Keratinocyte (primary cell): ENCODE results near the gene TMEM167A. TPM values are rescaled to one million over a fixed set of nuclear protein-coding genes. Genes with fewer than 3 reads are reported as not detected.

Source experiments
- DNase-seq: peaks from one replicate; pipeline ENCODE4 v3.0.0-alpha.2; 2011; ENCODE audit warnings: low read depth, missing footprints, low spot score
- FAIRE-seq: peaks from 2 replicates; lab custom pipeline; 2011; peaks lifted over from hg19 to GRCh38; lab: Jason Lieb, UNC
- H2AFZ ChIP-seq: 2 replicates; pipeline ENCODE4 v1.6.0; 2012; ENCODE audit warnings: low read length, control low read depth, inconsistent platforms; ENCODE audit not compliant: control insufficient read depth
- H3K27ac ChIP-seq: 2 replicates; pipeline ENCODE4 v1.5.1; 2011; ENCODE audit warnings: low read length; ENCODE audit not compliant: control insufficient read depth, insufficient read depth
- H3K27me3 ChIP-seq: 3 replicates; pipeline ENCODE4 v1.6.0; 2011; ENCODE audit warnings: low read length; ENCODE audit not compliant: control insufficient read depth, insufficient read depth; ENCODE audit errors: extremely low read depth
- H3K36me3 ChIP-seq, 2 experiments: 2 replicates in 1 of 2; 3 replicates in 1 of 2; pipeline ENCODE4 v1.5.1; 2011; ENCODE audit warnings: low read length in 2 of 2, mild to moderate bottlenecking in 1 of 2; ENCODE audit not compliant: control insufficient read depth in 2 of 2, insufficient read depth in 2 of 2; ENCODE audit errors: extremely low read depth in 1 of 2
- H3K4me1 ChIP-seq: 3 replicates; pipeline ENCODE4 v1.5.1; 2011; ENCODE audit warnings: low read length; ENCODE audit not compliant: control insufficient read depth, insufficient read depth; ENCODE audit errors: extremely low read depth
- H3K4me2 ChIP-seq: 3 replicates; pipeline ENCODE4 v1.6.0; 2011; ENCODE audit warnings: low read depth, low read length; ENCODE audit not compliant: control insufficient read depth, insufficient read depth; ENCODE audit errors: extremely low read depth
- H3K4me3 ChIP-seq, 3 experiments: fragments of 200-600 bp in 1 of 3; sonication (generic) in 1 of 3; 2 replicates in 2 of 3; 3 replicates in 1 of 3; pipeline ENCODE4 v1.5.1; 2011 to 2016; ENCODE audit warnings: low read length in 3 of 3, mild to moderate bottlenecking in 3 of 3, control low read depth in 2 of 3, inconsistent platforms in 1 of 3, low read depth in 1 of 3, mixed read lengths in 1 of 3, mixed run types in 1 of 3, moderate library complexity in 1 of 3; ENCODE audit not compliant: control insufficient read depth in 2 of 3, insufficient read depth in 2 of 3; ENCODE audit errors: extremely low read depth in 1 of 3
- H3K79me2 ChIP-seq: 2 replicates; pipeline ENCODE4 v1.6.0; 2012; ENCODE audit warnings: low read length; ENCODE audit not compliant: control insufficient read depth, insufficient read depth
- H3K9ac ChIP-seq: 3 replicates; pipeline ENCODE4 v1.6.0; 2011; ENCODE audit warnings: low read length; ENCODE audit not compliant: control insufficient read depth, insufficient read depth; ENCODE audit errors: extremely low read depth
- H3K9me1 ChIP-seq: 3 replicates; pipeline ENCODE4 v1.6.0; 2011; ENCODE audit warnings: low read length; ENCODE audit not compliant: control insufficient read depth, insufficient read depth; ENCODE audit errors: extremely low read depth
- H3K9me3 ChIP-seq: 2 replicates; pipeline ENCODE4 v1.5.1; 2012; ENCODE audit warnings: low read depth, low read length; ENCODE audit not compliant: control insufficient read depth
- H4K20me1 ChIP-seq: 3 replicates; pipeline ENCODE4 v1.6.0; 2011; ENCODE audit warnings: low read length; ENCODE audit not compliant: control insufficient read depth, insufficient read depth; ENCODE audit errors: extremely low read depth
- CTCF ChIP-seq, 3 experiments: IDR thresholded peaks in 1 of 3; conservative IDR thresholded peaks in 1 of 3; optimal IDR thresholded peaks in 1 of 3; 2 replicates in 2 of 3; 3 replicates in 1 of 3; pipeline versions ENCODE3 to v1.5.1; 2011; ENCODE audit warnings: low read length in 3 of 3, mild to moderate bottlenecking in 3 of 3, moderate library complexity in 2 of 3, control low read depth in 1 of 3, inconsistent platforms in 1 of 3; ENCODE audit not compliant: insufficient read depth in 2 of 3; ENCODE audit errors: extremely low read depth in 1 of 3
- EZH2 ChIP-seq: IDR thresholded peaks from one replicate; pipeline ENCODE4 v1.6.1; 2012; ENCODE audit warnings: inconsistent platforms, mild to moderate bottlenecking, low read length, moderate library complexity
- dilution Hi-C: fragments of 300-500 bp; cut with MboI; formaldehyde crosslinking; loops from one replicate; pipeline ENCODE4 v1.7.0; 2020; ENCODE audit warnings: low sequenced_read_pairs; ENCODE audit not compliant: extremely low pct_ligation_motif_present
- polyA plus RNA-seq, 5 experiments: library from polyadenylated mRNA; depleted of rRNA in 3 of 5; stranded (reverse) in 3 of 5; stranded (forward) in 1 of 5; unstranded in 1 of 5; fragments of >200 nt; gene quantifications; 1 replicate in 1 of 5; 2 replicates in 3 of 5; 3 replicates in 1 of 5; pipeline versions ENCODE4 v1.2.1 to v1.2.3, GENCODE V29; 2011 to 2012; ENCODE audit warnings: missing spikeins in 2 of 5, low read depth in 1 of 5, low replicate concordance in 1 of 5
- small RNA-seq, 3 experiments: library from RNA; depleted of rRNA; stranded (forward); fragments of <200 nt; gene quantifications; one replicate each; pipeline ENCODE3, GENCODE V24; 2012; ENCODE audit warnings: low read depth in 3 of 3, low replicate concordance in 1 of 3; ENCODE audit not compliant: insufficient read length in 3 of 3

The TMEM167A gene
- polyA plus RNA-seq, 1 donor (not counting 4 experiments of a cell fraction or from before 2014, with no cell fraction given): 97.6 TPM

- Histone ChIP-seq H3K9ac (no peak overlapping the region), H3K4me1 (no peaks in the 10 kb centered on the region), H3K4me2 (no peak overlapping the region), H3K27me3 (no peaks in the 10 kb centered on the region), H3K9me1 (no peaks in the 10 kb centered on the region), H3K4me3 (no peak overlapping the region), H4K20me1 (no peaks in the 10 kb centered on the region), H3K9me3 (no peaks in the 10 kb centered on the region), H2AFZ (no peak overlapping the region), H3K79me2 (no peaks in the 10 kb centered on the region), H3K27ac (no peak overlapping the region), H3K36me3 (no peaks in the 10 kb centered on the region)
- TF ChIP-seq CTCF (optimal IDR thresholded peaks at IDR 0.05 in 1 of 3, IDR thresholded peaks at IDR 0.05 in 1 of 3, conservative IDR thresholded peaks at IDR 0.05 in 1 of 3; ENCODE audit: extremely low read depth in 1 of 3, insufficient read depth in 2 of 3, low read length in 3 of 3) (no peak), EZH2 (no peak)
- dilution Hi-C loops: no loop called here
- no peak for FAIRE-seq
- DNase-seq: no peak
Observed at GRCh38 chr5:83003791-83004190, 73.4 kb downstream of the TMEM167A start.

Small RNA genes within 50 kb of the gene (small RNA-seq; reads per million reads assigned to genes)
- 120 to 150 (median 125) reads per million in 3 experiments for gene SCARNA18

Other genes with a start within 250 kb of the TMEM167A start
- gene XRCC4, start 153 bp upstream of the TMEM167A start, polyA plus RNA-seq: 5.0 to 10.9 TPM (median 5.6 TPM) in 3 replicates